ENCODE data around the gene RAB11FIP4. TPM values are rescaled to one million over a fixed set of nuclear protein-coding genes. Genes with fewer than 3 reads are reported as not detected.
"Not testable (repeated sequence)": the region's sequence is repeated elsewhere in the genome, so short reads cannot be mapped to it uniquely, and the experiment has no call there.

Gene RAB11FIP4
- total and polyA plus RNA-seq, 2 donors (not counting 3 experiments of a cell fraction or from before 2014, with no cell fraction given) = 0.08 to 0.38 TPM

- intact Hi-C loops (cut with micrococcal nuclease) (no loop called here), dilution Hi-C loops (cut with MboI; ENCODE audit: extremely low pct_ligation_motif_present, low sequenced_read_pairs) (no loop called here)
- H2AFZ ChIP-seq (ENCODE audit: low read depth, low read length) = no peak overlapping the region
- H3K4me1 ChIP-seq (ENCODE audit: control insufficient read depth, extremely low read depth, insufficient read depth, low read length) = no peaks in the 10 kb centered on the region
- no peaks in the 10 kb centered on the region for H3K27me3 ChIP-seq (ENCODE audit: control insufficient read depth in 2 of 2, insufficient read depth in 2 of 2, low read length in 2 of 2)
- H3K4me2 ChIP-seq (ENCODE audit: insufficient read depth, low read length) = no peak overlapping the region
- CTCF ChIA-PET = interaction anchor here (2.3 kb wide), 1 partner anchor 8 kb away, joined by 11 read pairs; no protein-coding TSS in a partner anchor
- DNase-seq (ENCODE audit: low read depth, low spot score) (no peak), FAIRE-seq (no peak)
- no peaks in the 10 kb centered on the region for H3K9me1 ChIP-seq (replicated peaks; ENCODE audit: control insufficient read depth, extremely low read depth, insufficient read depth, low read length)
- H3K4me3 ChIP-seq (replicated peaks in 1 of 3; ENCODE audit: insufficient read depth in 1 of 3, low read depth in 1 of 3, low read length in 3 of 3) = no peak overlapping the region
- TF ChIP-seq CTCF (IDR thresholded peaks at IDR 0.05; ENCODE audit: extremely low read depth in 1 of 2, insufficient read depth in 1 of 2, low read depth in 1 of 2, low read length in 2 of 2) (no peak), JUN (IDR thresholded peaks at IDR 0.05; ENCODE audit: borderline replicate concordance, insufficient read depth, insufficient read length, low read depth) (no peak), EZH2 (IDR thresholded peaks at IDR 0.05; ENCODE audit: borderline replicate concordance, low read depth, low read length, severe bottlenecking) (no peak), MAX (IDR thresholded peaks at IDR 0.05; ENCODE audit: insufficient read depth, insufficient read length) (no peak)
- no TSS peak for BruUV-seq (replicated peaks)
- no peaks in the 10 kb centered on the region for H4K20me1 ChIP-seq (replicated peaks; ENCODE audit: control insufficient read depth, extremely low read depth, insufficient read depth, low read length)
- no peak overlapping the region for H3K9ac ChIP-seq (replicated peaks; ENCODE audit: extremely low read depth, insufficient read depth, low read length)
- no peaks in the 10 kb centered on the region for H3K9me3 ChIP-seq (replicated peaks; ENCODE audit: control insufficient read depth, insufficient read depth, low read length)
- POLR2A ChIA-PET = no interaction called here
- H3K27ac ChIP-seq (ENCODE audit: insufficient read depth, low read depth, low read length) = no peak overlapping the region
- H3K79me2 ChIP-seq (ENCODE audit: control insufficient read depth, insufficient read depth, low read length) = no peaks in the 10 kb centered on the region
- no peaks in the 10 kb centered on the region for H3K36me3 ChIP-seq (ENCODE audit: control insufficient read depth in 2 of 2, extremely low read depth in 1 of 2, insufficient read depth in 2 of 2, low read length in 2 of 2)
These were observed 10.3 kb upstream of the RAB11FIP4 start for GRCh38 chr17:31381165-31381668.

DNA sequence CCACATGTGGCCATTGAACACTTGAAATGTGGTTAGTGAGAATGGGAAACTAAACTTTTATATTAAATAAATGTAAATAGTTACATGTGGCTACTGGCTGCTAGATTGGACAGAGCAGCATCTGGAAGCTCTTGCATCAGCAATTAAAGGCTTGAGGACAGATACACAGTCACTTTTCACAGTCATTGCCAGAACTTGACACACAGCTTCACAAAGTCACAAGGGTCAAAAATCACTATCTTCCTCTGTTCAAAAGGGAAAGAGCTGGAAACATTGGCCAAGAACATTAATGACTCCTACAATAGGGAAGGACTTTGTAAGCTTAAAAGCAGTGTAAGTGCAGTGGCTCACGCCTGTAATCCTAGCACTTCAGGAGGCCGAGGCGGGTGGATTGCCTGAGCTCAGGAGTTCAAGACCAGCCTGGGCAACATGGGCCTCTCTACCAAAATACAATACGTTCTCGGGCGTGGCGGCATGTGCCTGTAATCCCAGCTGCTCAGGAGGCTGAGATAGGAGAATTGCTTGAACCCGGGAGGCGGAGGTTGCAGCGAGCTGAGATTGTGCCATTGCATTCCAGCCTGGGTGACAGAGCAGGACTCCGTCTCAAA, 8.7 kb upstream of the RAB11FIP4 start:
- H3K4me3 ChIP-seq (replicated peaks in 1 of 3; ENCODE audit: insufficient read depth in 1 of 3, low read depth in 1 of 3, low read length in 3 of 3); BruUV-seq (replicated peaks); H3K9me3 ChIP-seq (replicated peaks; ENCODE audit: control insufficient read depth, insufficient read depth, low read length); POLR2A ChIA-PET; H3K4me2 ChIP-seq (ENCODE audit: insufficient read depth, low read length); H3K27ac ChIP-seq (ENCODE audit: insufficient read depth, low read depth, low read length); H3K9ac ChIP-seq (replicated peaks; ENCODE audit: extremely low read depth, insufficient read depth, low read length); H4K20me1 ChIP-seq (replicated peaks; ENCODE audit: control insufficient read depth, extremely low read depth, insufficient read depth, low read length); H3K4me1 ChIP-seq (ENCODE audit: control insufficient read depth, extremely low read depth, insufficient read depth, low read length); H3K27me3 ChIP-seq (ENCODE audit: control insufficient read depth in 2 of 2, insufficient read depth in 2 of 2, low read length in 2 of 2); H3K36me3 ChIP-seq (ENCODE audit: control insufficient read depth in 2 of 2, extremely low read depth in 1 of 2, insufficient read depth in 2 of 2, low read length in 2 of 2); H2AFZ ChIP-seq (ENCODE audit: low read depth, low read length); dilution Hi-C loops (cut with MboI; ENCODE audit: extremely low pct_ligation_motif_present, low sequenced_read_pairs); FAIRE-seq; intact Hi-C loops (cut with micrococcal nuclease); DNase-seq (ENCODE audit: low read depth, low spot score); H3K79me2 ChIP-seq (ENCODE audit: control insufficient read depth, insufficient read depth, low read length); H3K9me1 ChIP-seq (replicated peaks; ENCODE audit: control insufficient read depth, extremely low read depth, insufficient read depth, low read length): not testable (repeated sequence)
- CTCF ChIA-PET = interaction anchor here (0.7 to 1.6 kb wide), 3 partner anchors 10 to 167 kb away, joined by 3 to 5 read pairs (median 4); no protein-coding TSS in a partner anchor

DNA sequence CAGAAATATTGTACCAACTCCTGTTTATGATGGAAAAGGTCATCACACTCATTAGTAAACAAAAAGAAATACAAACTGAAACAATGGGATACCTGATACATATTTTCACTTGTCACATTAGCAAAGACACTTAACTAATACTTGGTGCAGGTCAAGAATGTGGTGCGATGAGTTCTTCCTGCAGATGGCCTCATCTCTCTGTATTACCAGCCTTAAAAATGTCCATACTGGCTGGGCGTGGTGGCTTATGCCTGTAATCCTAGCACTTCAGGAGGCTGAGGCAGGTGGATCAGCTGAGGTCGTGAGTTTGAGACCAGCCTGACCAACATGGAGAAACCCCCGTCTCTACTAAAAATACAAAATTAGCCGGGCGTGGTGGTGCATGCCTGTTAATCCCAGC, 8.0 kb upstream of the RAB11FIP4 start:
- H2AFZ ChIP-seq (ENCODE audit: low read depth, low read length); FAIRE-seq; H3K9me1 ChIP-seq (replicated peaks; ENCODE audit: control insufficient read depth, extremely low read depth, insufficient read depth, low read length); H3K4me2 ChIP-seq (ENCODE audit: insufficient read depth, low read length); H3K36me3 ChIP-seq (ENCODE audit: control insufficient read depth in 2 of 2, extremely low read depth in 1 of 2, insufficient read depth in 2 of 2, low read length in 2 of 2); intact Hi-C loops (cut with micrococcal nuclease); H3K27ac ChIP-seq (ENCODE audit: insufficient read depth, low read depth, low read length); H3K9ac ChIP-seq (replicated peaks; ENCODE audit: extremely low read depth, insufficient read depth, low read length); BruUV-seq (replicated peaks); H3K27me3 ChIP-seq (ENCODE audit: control insufficient read depth in 2 of 2, insufficient read depth in 2 of 2, low read length in 2 of 2); H3K4me1 ChIP-seq (ENCODE audit: control insufficient read depth, extremely low read depth, insufficient read depth, low read length); H4K20me1 ChIP-seq (replicated peaks; ENCODE audit: control insufficient read depth, extremely low read depth, insufficient read depth, low read length); dilution Hi-C loops (cut with MboI; ENCODE audit: extremely low pct_ligation_motif_present, low sequenced_read_pairs); H3K79me2 ChIP-seq (ENCODE audit: control insufficient read depth, insufficient read depth, low read length); POLR2A ChIA-PET; DNase-seq (ENCODE audit: low read depth, low spot score); H3K9me3 ChIP-seq (replicated peaks; ENCODE audit: control insufficient read depth, insufficient read depth, low read length); H3K4me3 ChIP-seq (replicated peaks in 1 of 3; ENCODE audit: insufficient read depth in 1 of 3, low read depth in 1 of 3, low read length in 3 of 3): not testable (repeated sequence)
- CTCF ChIA-PET = interaction anchor here (0.7 kb wide), 1 partner anchor 168 kb away, joined by 3 read pairs; no protein-coding TSS in a partner anchor
